Measurements from ENCODE around the gene RHOV.

Gene RHOV, protein sequence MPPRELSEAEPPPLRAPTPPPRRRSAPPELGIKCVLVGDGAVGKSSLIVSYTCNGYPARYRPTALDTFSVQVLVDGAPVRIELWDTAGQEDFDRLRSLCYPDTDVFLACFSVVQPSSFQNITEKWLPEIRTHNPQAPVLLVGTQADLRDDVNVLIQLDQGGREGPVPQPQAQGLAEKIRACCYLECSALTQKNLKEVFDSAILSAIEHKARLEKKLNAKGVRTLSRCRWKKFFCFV

DNA sequence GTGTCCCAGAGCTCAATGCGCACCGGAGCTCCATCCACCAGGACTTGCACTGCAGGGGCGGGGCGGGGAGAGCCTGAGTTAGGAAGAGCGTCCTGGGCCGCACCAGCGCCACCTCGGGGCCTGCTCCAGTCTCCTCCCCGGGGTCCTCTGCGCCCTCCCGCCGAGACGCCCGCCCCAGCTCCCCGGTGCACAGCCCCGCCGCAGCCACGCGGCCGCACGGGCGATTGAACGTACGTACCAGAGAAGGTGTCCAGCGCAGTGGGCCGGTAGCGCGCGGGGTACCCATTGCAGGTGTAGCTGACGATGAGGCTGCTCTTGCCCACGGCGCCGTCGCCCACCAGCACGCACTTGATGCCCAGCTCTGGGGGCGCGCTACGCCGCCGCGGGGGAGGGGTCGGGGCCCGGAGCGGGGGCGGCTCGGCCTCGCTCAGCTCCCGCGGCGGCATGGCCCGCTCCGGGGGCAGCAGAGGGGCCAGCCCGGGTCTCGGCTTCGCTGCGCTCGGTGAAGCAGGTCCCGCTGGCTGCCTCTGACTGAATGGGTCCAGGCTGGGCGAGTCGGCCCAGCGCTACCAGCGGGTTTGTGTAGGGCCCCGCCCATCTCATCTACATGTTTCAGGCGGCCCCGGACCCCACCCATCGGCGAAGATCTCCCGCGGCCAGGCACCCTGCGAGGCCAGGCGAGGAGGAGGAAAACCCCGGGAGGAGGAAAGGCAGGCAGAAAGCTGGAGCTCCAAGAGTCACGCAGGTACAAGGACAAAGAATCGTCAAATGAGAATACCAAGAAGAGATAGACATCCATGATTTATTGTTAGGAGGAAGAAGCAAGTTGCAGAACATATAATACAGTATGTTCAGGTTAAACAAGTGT lies at the start of gene RHOV:
Gene RHOV (minus strand): TSS at position 541 of the 868 bp plus-strand sequence. CDS start 95 bp downstream, at position 446.
- no peak for FAIRE-seq

DNA sequence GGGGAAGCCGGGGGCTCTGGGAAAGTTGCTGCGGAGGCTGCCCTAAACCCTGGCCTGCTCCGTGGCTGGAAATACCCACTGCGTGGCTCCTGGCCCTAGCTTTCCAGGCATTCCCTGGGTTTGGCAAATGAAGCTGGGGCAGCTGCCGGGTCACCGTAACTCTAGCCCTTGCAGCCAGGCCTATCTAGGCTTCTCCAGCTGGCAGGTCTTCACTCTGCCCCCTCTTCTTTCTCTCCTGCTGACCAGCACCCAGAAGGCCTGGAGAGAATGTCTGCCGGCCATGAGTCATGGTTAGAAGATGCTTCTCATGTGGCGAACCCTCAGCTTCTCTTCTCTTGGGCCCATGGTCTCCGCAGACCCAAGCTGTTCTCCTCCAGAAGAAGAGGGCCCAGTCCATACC lies 49.5 kb upstream of the RHOV start:
- FAIRE-seq = no peak

DNA sequence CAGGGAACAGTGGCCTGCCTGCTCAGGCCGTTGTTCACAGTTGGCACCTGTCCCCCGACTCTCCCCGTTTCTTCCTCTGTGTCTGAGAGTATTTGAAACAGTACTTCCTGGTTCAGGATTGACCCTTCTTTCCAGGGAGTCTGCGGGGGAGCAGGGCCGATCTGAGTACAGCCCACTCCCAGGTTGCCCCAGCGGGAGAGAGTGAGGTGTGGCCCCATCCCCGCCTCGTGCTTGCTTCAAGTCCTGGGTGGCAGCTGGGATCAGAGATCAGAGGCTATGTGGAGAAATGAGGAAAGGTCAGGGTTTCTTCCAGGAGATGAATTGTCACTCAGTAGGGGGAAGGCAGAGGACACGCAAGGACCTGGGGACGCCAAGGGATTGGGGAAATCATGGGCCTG lies 48.6 kb upstream of the RHOV start:
- FAIRE-seq = no peak

DNA sequence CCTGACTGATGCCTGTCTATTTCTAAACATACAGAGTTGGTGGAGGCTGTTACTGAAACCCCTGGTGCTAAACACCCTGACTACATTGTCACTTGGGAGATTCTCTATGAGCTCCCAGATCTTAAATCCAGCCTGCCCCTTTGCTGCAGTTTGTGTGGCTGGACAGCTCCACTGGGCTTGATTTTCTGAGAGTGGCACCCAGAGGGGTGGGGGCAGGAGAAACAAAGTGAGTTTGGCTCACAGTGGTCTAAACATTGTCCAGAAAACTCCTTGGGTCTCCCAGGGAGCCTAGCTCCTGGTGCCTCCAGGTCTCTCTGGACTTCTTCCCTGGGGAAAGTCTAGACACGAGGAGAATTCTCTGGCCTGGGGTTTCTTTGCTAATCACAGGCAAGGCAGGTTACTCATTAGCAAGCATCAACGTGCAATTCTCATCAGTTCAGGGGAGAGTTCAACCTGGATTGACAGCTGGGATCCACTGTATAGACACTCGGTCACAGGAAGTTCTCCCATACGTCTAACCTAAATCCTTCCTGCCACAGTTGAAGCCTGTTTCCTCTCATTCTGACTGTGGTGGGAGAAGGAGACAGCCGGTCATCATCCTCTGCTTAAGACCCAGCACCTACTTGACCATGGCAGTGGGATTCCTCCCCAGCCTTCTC lies 48.0 kb upstream of the RHOV start:
- FAIRE-seq = no peak

DNA sequence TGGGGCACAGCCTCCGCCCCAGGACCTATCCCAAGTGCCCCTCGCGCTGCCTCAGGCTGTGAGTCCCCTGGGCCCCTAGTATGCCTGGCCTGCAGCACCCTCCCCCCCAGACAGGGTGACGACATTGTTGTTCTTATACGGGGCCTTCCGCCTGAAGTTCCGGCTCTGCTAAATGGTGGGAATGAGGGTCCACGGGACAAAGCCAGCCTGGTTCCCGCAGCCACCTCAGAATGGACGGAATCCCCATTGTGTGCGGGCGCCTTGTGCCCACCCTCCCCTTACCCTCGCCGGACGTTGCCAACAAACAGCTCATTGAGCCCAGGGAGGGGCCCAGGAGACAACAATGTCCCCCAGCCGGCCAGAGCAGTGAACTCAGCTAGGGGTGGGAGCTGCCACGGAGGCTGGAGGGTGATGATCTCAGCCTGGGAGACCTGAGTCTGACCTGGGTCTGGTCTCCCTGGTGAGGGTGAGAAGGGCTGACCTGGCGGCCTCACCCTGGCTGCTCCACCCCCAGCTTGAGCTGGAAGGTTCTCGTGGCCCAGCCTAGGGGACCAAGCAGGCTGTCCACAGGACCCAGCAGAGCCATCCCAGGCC lies 44.9 kb upstream of the RHOV start:
- no peak for FAIRE-seq

DNA sequence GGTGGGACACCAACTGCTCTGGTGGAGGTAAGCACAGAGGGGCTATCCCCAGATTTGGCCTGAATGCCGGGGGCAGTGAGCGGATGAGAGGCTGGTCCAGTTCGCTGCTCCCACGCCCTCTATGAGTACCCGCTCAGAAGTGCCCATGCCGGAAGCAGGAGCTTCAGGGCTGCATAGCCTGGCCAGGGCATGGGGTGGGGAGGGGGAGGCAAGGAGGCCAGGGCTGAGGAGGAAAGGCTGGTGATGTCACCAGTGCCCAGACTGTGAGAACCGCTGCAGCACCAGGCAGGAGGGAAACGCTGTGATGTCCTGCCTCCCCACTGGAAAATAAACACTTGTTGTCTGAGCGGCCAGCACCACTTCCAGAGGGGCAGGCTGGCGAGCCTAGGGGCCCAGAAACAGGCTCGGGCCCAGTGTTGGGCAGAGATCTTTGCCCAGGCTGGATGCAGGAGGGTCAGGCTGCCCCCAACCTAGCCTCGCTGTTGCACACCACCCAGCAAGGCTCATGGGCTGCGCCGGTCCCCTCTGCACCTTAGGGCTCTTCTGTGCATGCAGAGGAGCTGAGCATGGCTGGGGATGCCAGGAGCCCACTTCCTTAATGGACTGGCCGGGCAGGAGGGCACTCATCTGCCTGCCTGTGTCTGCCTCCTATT lies 44.2 kb upstream of the RHOV start:
- FAIRE-seq = no peak

DNA sequence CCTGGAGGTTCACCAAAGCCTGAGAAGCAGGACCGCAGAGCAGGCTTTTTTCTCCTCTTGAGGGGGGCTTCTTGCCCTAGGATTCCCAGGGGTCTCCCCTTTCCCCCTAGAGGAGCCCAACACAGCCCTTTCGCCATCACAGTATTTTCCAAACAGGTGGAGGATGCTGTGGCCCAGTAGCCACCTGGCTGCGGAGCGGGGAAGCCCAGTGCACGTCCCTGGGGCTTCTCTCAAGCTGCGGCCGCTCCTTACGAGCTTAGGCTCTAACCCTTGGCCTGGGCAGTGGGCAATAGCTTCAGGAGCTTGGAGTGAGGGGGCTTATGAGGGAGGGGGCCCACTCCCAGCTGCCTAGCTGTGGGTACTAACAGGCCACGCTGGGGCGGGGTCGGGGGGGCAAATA lies 43.6 kb upstream of the RHOV start:
- no peak for FAIRE-seq

DNA sequence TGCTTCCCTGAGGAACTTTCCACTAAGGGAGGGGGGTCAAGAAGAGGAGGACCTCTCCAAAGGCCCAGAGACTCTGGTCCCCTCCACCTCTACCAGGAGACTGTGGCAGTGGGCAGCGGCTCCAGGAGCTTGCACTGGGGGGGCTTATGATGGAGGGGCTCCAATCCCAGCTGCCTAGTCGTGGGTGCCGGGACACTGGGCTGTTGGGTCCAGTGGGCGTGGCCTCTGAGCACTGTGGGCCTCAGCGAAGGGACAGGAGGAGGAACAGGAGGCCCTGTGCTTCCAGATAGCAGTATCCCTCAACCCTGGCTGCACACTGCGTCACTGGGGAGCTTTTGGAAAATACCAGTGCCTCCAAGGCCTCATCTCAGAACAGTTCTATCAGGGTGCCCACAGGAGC lies 41.6 kb upstream of the RHOV start:
- no peak for FAIRE-seq

DNA sequence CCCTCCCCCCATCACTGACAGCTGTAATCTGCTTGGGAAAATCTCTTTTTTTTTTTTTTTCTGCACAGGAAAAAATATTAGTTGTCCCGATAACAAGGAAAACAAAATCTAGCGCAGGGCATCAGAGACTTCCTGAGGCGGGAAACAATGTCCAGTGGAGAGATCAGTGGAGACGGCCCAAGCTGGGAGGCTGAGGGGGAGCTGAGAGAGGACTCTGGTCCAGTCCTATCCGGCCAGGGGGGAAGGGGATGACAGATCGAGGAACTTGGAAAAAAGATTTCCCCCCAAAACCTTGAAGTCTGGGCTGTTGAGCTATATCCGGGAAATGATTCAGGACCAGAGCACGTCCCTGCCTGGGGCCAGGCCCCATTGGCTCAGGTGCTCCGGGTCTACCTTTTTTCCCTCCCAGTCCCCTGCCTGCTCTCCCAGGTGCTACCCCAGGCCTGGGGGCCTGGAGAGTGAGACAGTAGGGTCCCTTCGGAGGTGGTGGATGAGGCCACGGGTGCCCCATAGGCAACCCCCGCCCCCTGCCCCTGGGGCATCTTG lies 41.2 kb upstream of the RHOV start:
- no peak for FAIRE-seq

DNA sequence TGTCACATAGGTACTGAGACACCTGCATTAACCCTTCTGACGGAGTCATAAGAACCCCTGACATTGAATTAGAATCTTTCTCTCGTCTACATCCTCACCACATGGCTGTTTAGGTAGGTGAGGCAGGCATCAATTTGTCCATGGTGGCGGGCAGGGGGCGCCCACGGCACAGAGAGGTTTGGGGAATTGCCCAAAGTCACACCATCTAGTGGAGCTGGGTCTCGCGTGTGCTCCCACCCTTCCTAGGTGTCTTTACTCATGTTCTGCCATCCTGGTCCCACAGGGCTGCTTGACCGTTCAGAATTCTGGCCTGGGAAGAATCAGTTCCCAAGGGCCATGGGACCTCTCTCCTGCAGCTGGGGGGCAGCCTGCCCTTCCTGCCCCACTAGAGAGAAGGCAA lies 40.5 kb upstream of the RHOV start:
- no peak for FAIRE-seq

DNA sequence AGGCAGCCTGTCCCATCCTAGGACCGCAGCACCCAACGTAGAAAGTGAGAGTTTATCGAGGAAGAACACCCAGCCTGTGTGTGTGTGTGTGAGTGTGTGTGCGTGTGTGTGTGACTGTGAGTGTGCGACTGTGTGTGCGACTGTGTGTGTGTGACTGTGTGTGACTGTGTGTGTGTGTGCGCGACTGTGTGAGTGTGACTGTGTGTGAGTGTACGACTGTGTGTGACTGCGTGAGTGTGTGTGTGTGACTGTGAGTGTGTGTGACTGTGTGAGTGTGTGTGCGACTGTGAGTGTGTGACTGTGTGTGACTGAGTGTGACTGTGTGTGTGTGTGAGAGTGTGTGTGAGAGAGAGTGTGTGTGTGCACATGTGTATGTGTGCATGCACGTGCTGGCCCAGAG lies 40.0 kb upstream of the RHOV start:
- FAIRE-seq = no peak

DNA sequence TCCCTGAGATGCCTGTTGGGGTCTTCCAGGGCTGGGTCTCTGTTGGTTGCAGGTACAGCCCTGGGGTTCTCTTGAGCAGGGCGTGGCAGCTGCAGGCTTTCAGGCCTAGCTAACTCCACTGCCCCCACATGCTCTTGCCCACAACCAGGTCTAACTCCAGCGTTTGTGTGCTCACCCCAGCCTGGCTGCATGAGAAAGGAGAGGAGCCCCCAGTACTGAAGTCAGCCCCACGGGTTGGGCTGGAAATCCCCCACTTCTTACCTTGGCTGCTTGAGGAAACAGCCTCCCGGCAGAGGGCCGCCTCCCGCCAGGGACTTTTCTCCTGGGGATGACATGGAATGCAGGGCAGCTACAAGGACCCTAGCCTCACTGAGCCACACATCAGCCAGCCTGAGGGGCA lies 38.4 kb upstream of the RHOV start:
- FAIRE-seq = no peak

DNA sequence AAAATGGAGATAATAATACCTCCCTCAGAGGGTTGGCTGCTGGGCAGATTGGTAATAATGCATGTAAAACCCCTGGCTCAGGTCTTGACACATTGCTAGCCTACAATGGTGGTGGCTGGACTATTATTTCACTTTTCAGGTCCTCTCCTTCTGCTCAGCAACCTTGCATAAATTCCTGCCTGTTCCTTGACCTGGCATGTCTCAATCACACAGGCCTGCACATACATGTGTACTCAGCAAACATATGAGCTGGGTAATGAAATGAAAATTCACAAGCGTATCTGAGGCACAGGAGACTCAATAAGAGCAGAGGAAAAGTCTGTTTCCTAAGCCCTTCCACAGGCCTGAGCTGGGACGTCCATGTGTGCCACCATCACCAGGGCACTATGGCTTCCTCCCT lies 37.7 kb upstream of the RHOV start:
- no peak for FAIRE-seq

DNA sequence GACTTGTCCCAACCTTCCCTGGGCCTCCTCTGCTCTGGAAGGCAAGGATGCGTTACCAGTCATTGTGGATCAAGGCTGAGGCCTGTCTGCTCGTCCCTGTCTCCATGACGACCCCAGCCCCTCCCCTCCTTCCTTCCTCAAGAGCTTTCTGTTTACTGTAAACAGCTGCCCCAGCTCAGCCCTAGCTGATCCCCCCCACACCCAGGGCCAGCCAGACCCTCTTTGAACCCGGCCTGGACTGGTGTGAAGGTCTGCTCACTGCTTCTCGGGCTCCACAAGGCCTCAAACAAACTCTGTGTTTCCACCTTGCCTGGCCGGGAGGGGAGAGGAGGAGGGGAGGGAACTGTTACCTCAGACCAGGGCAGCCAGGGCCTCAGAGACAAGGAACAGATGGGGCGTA lies 37.1 kb upstream of the RHOV start:
- no peak for FAIRE-seq

DNA sequence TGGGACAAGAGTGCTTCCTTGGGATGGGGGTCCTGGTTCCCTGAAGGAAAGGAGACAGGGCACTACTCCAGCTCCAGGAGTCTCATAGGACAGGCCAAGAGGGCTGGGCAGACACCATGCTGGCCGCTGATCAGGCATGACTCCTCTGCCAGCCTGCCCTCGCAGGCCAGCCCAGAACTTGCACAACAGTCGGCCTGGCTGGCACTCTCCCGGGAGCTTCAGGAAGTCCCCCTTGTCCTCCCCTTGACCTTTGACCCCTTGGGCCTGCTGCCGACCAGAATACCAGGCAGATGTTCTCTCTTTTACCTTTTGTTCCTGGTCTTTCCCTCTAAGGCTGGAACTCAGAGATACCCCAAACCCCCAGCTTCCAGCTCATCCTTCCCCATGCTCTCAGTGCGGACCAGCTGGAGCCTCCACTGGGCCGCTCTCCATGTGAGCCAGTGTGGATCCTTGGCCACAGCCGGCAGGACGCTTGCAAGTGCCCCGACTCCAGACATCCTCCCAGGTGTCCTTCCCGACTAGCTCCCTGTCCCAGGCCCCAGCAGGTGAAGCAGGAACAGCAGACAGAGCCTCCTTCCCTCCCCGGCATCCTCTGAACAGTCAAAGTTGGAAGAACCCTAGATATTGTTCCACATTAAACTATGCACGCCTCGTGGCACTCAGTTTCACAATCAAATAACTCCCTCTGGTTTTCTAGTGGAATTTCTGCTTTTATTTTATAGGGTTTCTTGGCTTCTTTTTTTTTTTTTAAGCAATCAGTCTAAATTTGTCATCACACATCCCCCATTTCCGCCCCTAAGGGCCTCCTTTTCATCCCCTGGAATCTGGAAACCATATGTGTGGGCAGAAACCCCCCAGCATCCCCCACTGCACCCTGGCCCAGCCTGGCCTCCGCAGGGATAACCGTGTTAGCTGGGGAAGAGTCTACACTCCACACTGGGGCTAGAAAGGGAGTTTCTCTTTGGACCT lies 35.9 kb upstream of the RHOV start:
- FAIRE-seq = no peak

DNA sequence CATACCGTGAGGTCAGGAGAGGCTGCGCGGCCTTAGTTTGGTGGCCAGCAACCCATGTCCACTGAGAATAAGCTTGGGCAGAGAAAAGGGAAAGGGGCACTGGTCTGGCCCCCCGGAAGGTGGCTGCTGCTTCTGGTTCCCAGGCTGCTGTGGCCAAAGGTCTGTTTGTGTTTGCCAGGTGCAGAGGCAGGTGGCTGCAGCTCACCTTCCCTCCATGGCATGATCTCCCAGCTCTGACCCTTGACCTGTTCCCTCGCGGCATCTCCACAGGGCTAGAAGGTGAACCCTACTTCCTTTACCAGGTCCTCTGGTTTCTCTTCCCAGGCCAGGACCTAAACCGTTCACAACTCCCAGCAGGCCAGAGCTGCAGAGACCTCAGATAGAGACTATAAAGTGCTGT lies 34.1 kb upstream of the RHOV start:
- FAIRE-seq = no peak

DNA sequence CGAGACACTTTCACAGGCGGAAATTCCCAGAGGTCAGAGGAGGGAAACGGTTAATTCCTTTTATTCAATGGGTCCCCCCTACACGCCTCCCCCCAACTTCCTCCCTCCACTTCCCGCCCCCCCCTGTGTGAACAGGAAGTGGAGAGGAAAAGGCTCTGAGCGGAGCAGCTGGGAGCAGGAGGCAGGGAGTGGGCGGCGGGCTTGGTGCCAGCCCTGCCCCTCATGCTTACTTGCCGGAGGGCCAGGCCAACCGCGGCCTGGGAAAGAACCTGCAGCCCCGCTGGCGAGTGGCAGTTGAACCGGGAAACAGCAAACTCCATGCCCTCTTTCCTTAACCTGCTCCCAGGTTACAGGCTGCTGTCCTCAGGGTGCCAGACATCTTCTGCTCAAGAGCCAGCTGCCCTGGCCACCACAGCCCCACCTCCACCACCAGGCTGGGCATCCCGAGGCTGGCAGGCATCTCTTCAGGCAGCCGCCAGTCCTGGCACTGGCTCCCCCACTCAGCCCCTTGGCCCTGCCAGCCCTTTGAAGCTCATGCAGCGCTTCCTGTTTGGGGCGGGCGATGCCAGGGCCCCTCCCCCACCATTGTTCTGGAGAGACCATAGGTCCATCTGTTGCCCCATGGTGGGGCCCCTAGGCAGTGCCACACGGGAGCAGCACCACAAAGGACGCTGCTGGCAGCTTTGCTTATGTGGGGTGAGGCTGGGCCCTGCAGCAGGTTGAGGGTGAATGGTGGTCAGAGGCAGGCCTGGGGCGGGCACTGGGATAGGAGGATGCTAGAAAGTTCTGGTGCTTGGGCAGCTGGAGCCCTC lies 33.2 kb upstream of the RHOV start:
- FAIRE-seq = no peak

DNA sequence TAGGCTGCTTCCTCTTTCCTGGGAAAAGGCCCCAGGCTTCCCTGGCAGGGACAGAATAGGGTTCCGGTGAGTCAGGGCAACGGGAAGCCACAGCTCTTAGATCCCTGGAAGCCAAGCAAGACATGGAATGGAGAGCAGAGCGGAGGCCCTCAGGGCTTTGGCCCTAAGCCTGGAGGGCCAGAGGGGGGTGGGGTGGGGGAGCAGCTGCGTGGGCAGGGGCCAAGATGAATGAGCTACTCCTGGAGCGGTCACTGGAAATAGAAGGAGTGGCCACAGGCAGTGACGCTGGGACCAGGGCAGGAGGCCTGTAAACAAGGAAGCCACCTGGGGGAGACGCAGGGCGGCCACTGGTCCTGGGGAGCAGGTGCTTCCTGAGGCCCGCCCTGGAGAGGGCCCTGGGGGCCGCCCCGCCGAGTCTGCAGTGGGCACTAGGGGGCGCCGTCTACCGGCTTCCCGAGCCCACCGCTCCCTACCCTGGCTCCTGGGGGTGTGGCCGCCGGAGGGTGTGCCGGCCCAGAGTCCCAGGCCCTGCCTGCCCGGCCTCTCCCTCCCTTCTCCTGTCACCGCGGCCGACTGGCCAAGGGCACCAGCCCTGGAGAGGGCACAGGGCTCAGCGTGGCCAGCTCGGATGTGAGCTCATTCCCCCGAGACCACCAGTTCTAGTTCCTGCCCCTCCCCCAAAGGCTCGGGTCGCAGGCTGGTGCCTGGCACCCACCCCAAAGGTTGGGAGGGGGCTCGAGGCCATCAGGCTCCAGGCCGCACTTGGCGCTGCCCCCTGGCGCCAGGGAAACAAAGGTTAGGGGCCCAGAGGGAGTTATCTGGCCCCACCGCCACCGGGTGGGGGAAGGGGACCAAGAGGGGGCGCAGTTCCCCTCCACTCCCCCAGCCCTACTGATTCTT lies 32.3 kb upstream of the RHOV start:
- FAIRE-seq = no peak

DNA sequence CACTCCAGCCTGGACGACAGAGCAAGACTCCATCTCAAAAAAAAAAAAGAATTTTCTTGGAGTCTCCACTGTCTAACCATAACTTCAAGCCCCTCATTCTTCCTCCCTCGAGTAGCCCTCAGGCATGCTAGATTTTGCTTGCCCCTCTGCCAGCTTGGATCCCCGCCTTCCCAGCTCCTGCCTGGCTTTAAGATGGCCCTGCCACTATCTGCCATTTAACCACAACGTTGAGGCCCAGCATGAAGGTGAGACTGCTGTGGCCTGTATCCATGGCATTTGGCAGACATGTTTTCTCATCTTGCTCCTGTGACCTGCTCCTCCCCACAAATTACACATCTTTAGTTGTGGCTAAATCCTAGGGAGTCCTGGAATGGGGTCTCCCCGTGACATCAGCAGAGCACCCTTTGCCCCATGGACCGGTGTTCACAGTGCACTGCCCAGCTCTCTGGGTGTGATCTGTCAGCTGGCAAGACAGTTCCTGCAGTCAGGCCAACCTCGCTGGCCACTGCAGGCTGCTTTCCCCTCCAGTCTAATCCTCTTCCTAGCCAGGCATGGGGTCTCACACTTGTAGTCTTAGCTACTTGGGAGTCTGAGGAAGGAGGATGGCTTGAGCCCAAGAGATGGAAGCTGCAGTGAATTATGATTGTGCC lies 30.6 kb upstream of the RHOV start:
- no peak for FAIRE-seq
